ENCODE data around the gene IL22.
A peak's percentile ranks its signal among the peaks of the same experiment; 100 is the strongest.

IL22 gene

DNA sequence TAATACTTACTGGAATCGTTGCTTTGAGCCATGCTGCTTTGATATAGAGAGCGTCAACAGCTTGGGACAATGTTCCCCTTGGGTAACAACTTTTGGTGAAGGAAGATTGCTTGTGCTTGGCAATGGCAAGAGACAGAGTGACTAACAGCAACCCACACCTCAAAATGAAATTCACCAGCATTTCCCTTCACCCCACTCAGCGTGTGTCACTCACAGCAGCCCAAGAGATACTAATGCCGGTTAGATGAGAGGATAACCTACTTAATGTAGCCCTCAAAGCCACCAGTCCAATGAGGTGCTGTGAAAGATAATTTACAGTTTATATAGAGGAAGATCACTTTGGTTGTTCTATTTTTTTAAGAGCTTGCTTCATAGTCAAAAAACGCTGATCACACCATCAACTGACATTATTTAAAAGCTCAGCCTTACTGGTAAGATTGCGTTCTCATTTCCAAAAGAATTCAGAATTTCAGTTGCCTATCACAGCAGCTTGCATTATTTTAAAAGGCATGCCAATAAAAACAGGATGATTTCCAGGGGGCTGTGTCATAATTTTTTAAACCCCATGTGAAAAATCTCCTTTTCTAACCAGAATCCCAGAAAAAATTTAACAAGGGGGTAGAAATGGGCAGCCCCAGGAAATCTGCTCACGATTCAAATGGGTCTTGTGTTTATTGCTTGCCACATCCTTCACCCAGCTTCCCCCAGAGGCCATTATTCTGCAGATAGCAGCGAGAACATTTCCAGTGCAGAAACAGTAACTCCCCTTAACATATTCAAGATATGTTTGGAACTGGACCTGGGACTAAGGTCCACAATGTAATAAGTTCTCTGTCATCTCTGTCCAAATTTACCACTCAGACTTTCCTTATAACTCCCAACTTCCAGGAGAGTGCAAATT, 27.6 kb downstream of the IL22 start, which contains the start of gene IL26:
TSS of gene IL26 (minus strand) at position 235 of the 901 bp plus-strand sequence. CDS start at position 181, 54 bp downstream.
- no peak for DNase-seq

DNA sequence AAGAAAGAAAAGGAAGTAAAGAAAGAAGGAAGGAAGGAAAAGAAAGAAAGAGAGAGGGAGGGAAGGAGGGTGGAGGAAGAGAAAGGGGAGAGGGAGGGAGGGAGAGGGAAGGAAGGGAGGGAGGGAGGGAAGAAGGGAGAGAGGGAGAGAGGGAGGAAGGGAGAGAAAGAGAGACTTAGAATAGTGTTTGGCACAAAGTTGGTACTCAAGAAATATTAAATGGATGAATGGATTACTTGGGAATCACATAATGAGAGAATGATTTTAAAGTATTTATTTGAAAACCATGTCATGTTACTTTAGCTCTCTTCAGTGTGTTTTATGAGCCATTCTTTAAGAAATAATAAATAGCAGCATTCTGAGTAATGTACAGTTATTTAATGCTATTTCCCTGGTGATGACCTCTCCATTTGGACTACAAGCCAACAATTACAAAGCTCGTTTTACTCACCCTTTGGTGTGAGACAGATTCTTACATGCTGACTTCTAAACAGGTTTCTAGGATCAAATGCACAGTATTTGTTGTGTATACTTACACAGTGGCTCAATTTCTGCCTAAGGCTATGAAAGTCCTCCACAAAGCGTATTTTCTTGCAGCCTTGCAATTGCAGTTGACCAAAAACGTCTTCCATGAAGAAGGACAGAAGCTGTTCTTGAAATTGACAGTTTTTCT, 28.7 kb downstream of the IL22 start:
- DNase-seq = no peak

DNA sequence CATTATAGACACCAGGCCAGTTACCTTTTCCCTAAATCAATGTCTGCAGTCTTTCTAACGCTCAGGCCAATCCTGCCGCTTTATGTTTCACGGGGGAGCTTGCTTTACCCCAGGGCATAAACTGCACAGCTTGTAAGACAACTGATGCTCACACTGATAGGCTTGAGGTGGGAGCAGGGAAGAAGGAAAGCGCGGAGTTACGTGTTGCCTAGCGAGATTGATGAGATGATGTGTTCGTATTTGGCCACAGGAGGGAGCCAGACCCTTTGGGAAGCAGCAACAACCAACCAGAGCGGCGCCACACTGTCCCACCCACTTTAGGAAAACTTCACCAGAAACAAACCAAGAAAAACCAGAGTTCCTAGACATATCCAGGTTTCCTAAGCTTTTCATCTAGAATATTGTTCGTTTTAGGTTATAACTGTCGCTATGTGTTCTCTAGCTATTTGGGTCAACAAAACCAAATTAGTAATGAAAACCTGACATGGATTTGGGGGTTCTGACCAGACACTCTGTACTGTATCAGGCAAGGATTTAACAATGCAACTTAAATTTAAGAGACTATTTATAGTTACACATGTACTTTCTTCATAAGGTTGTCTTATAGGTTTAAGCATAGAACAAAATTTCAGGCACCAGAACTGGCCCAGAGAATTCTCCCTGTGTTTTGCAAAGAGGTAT, 30.2 kb downstream of the IL22 start:
- DNase-seq = peak; percentile 82 to 87

DNA sequence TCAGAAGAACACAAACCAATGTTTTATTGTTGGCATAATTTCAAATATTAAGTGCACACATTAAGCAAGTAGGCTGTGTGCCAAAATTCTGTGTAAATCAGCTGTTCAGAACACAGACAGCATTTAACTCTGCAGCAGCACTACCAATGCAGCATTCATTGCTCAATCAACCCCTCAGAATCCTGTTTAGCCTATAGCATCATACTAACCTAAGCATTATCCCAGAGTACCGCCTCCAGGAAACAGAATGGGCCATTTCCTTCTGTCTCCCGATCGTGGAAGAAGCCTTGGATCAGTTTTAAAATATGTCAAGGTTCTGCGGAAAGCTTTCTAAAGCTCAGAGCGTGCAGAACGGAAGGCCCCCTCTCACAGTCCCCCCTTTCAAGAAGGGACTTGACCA, 31.1 kb downstream of the IL22 start:
- peak; percentile 25 to 64 for DNase-seq

DNA sequence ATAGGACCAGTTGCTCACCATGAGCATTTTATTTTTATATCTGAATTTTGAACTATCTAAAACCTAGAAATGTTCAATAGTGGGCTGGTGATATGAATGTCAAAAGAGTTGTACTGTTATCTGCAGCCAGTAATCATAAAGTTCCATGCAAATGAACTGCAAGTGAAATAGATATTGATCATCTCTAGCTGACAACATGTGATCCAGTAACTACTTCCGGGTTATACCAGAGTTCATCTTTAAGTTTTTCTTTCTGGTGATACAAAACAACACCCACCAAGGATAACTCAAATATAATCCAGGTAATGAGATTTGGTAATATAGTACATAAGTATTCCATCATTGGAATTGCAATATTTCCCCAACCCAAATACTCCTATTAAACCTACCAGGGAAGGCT, 31.9 kb downstream of the IL22 start:
- no peak for DNase-seq

DNA sequence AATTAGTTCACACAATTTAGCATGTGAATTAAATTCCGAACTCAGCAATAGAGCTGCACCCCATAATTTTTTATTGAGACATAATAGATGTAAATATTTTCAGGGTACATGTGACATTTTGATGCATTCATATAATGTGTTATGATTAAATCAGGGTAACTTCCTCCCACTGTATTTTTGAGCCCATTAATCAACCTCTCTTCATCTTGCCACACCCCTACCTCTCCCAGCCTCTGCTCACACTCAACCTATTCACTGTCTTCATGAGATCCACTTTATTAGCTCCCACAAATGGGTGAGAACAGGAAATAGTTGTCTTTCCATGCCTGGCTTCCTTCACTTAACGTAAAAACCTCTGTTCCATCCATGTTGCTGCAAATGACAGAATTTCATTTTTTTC, 42.5 kb downstream of the IL22 start:
- no peak for DNase-seq

DNA sequence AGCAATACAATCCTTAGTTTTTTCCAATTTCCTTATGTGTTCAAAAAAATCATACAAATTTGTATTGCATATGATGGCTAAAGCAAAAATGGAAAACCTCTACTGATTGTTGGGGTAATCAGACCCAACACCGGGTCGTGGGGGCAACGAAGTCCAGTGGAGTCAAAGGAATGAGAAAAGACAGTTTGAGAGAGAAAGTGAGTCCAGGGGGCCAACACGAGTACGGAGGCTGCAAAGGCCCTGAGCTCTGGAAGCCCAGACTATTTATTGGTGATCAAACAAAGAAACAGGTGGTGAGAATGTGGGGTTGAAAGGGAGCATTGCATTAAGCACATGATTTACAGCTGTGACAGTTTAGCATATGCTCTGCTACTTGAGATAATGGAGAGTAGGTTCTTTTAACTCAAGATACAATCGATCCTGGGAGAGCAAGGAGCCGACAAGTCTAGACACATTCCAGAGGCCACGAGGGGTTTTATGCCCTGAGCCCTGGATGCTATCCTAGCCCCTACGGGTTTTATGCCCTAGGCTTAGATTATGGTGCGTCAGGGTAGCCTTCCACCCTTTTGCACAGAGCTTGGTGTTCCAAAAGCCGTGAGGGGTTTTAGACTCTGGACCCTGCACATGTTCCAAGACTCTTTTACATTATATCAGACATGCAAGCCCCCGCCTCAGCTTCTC, 44.2 kb downstream of the IL22 start:
- peak in 1 of 2 experiments; percentile 44 for DNase-seq

DNA sequence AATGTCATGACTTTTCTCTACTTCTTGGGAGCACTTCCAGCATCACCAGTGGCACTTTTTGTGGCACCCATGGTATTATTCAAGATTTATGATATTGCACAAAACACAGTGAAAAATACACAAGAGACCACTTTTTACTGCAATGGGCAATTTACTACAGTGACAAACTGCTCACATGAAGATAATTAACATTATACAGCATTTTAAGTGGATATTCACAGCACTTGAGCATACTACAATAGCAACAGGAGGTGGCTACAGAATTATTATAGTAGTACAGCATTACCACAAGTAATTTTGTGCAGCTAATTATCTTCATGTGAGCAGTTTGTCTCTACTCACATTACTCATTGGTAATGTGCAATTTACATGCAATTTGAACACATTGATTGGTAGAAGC, 46.1 kb downstream of the IL22 start:
- DNase-seq = peak; percentile 80 to 96

DNA sequence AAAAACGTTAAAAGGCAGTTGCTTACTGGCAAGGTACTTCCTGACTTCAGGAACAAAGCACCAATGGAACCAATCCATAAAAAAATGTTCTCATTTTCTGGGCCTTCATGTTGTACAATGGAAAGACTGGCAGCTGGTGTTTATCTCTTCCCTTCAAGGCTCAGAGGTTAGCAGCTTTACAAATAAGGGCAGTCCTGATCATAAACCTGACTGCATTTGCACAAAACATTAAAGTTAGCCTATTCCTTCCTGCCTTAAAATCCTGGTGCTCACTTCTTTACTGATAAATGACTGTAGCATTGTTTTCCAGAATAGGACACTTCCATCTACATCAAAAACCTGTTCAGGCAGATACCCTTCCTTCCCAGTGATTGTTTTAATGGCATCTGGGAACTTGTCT, 47.0 kb downstream of the IL22 start:
- peak; percentile 8 to 73 for DNase-seq

DNA sequence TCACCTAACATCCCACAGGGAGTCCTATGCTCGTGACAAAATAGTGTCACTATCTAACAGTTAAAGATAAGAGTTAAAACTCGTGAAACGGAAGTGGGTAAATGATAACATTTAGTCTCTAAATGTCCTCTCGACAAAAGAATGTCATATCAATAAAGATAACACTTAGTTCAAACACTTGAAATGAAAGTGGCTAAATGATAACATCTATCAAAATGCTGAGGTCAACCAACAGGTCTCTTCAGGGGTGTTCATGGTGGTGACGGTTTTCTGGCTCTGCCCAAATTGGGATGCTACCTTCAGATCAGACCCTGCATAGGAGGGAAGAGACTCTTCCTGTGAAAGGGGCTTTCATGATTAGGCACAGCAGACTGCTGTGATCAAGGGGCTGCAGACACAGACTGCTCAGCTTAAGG, 49.9 kb downstream of the IL22 start:
- no peak for DNase-seq

DNA sequence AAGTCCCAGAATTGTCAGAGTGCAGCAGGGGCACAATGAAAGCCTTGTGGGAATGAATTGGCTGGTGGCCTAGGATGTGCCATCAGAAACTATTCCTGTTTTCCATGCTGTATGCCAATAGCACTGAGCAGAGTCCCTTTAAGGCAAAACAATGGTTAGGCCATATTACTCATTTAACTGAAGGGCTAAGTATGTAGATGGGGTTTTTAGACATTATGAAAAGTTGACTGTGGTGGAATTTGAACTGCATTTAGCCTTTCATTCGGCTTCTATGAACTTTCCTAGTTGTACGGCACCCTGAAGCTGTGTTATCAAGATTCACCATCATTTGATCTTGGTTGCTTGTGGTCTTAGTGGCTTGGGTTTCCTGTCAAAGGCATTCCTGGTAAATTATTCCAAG, 52.5 kb downstream of the IL22 start:
- DNase-seq = no peak

DNA sequence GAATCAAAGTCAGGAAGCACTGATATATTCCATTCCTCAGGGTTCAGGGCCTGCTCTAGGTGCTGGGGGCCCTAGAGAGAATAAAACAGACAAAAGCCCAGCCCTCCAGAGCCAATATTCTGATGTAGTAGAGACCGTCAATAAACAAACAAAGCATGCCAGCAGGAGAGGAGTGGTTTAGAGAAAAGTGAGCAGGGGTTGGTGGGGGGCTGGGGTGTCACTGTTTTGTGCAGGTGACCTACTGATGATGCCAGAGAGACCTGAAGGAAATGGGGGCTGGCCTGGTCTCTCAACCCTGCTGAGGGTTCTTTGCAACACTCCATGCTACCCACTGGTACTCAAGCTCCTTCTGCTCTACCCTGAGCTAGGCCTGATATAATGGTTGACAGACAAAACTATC, 54.3 kb downstream of the IL22 start:
- DNase-seq = peak in 1 of 2 experiments; percentile 5

DNA sequence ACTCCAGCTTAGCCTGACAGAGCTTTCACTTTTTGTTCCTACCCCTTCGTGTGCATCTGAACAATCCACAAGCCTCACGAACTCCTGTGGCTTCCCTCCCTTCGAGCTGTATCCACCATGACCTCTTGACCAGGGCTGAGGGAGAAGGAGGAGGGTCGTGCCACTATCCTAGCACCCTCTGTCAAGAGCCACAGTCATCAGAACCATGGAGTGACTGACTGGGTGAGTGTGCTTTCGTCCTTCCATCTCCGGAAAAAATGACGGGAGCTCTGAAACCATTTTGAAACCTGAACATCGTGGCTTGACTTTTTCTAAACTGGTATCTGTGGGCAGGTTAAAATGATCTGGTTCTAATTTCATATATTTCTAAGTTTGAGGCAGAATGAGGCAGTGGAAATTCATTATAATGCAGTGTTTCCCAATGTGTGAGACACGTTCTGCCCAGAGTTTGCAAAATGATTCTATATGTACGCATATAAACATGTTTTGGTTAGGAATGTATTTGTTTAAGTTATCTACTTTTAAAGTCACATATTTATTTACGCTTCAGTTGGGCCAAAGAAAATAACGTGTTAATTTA, 54.8 kb downstream of the IL22 start:
- no peak for DNase-seq
